ENCODE data around the gene PGBD1. TPM values are rescaled to one million over a fixed set of nuclear protein-coding genes. Genes with fewer than 3 reads are reported as not detected.

PGBD1 gene
- total and polyA plus RNA-seq, 2 experiments from 2014 or later: 3.1 to 6.2 TPM

- peak overlapping the region; percentile 14 for H2AFZ ChIP-seq
- H3K27ac ChIP-seq: peak overlapping the region; percentile 94
- H3K9me3 ChIP-seq (ENCODE audit: low read depth): no peaks in the 10 kb centered on the region
- no peaks in the 10 kb centered on the region for H3K36me3 ChIP-seq (replicated peaks; ENCODE audit: insufficient read depth, low read depth)
- H3K9me2 ChIP-seq (replicated peaks; ENCODE audit: insufficient read depth): no peaks in the 10 kb centered on the region
- H3K4me2 ChIP-seq: peak overlapping the region; percentile 74
- no peaks in the 10 kb centered on the region for H3K27me3 ChIP-seq
- 15% methylated on average over 24 of the region's 24 CpGs for WGBS (ENCODE audit: low lambda C conversion rate, missing lambda C conversion rate)
- TF ChIP-seq EZH2 (IDR thresholded peaks at IDR 0.05; ENCODE audit: borderline replicate concordance): no peak
- no peak for TF ChIP-seq CTCF (IDR thresholded peaks at IDR 0.05; ENCODE audit: poor library complexity)
- no peak for TF ChIP-seq EZH2phosphoT487 (IDR thresholded peaks at IDR 0.05; ENCODE audit: low read depth, severe bottlenecking, unreplicated experiment)
- no peaks in the 10 kb centered on the region for H4K20me1 ChIP-seq (ENCODE audit: insufficient read depth, poor library complexity, severe bottlenecking)
- peaks cover 7% of the 10 kb centered on the region for H3K4me1 ChIP-seq (ENCODE audit: insufficient read depth)
- DNase-seq (ENCODE audit: low spot score): peak; percentile 69
- H3K79me2 ChIP-seq: peaks cover 13% of the 10 kb centered on the region
- peak overlapping the region; percentile 56 for H3K4me3 ChIP-seq
Observed at GRCh38 chr6:28336284-28337120, 55.1 kb downstream of the PGBD1 start.

- peak overlapping the region; percentile 94 for H3K27ac ChIP-seq
- H3K79me2 ChIP-seq: peaks cover 13% of the 10 kb centered on the region
- H3K4me3 ChIP-seq: peak overlapping the region; percentile 56
- no peaks in the 10 kb centered on the region for H3K9me2 ChIP-seq (replicated peaks; ENCODE audit: insufficient read depth)
- no peaks in the 10 kb centered on the region for H4K20me1 ChIP-seq (ENCODE audit: insufficient read depth, poor library complexity, severe bottlenecking)
- H3K4me2 ChIP-seq: peak overlapping the region; percentile 74
- no peaks in the 10 kb centered on the region for H3K27me3 ChIP-seq
- H3K36me3 ChIP-seq (replicated peaks; ENCODE audit: insufficient read depth, low read depth): no peaks in the 10 kb centered on the region
- H3K9me3 ChIP-seq (ENCODE audit: low read depth): no peaks in the 10 kb centered on the region
- peaks cover 7% of the 10 kb centered on the region for H3K4me1 ChIP-seq (ENCODE audit: insufficient read depth)
- DNase-seq (ENCODE audit: low spot score): no peak
- TF ChIP-seq EZH2phosphoT487 (IDR thresholded peaks at IDR 0.05; ENCODE audit: low read depth, severe bottlenecking, unreplicated experiment) (no peak), CTCF (IDR thresholded peaks at IDR 0.05; ENCODE audit: poor library complexity) (no peak), EZH2 (IDR thresholded peaks at IDR 0.05; ENCODE audit: borderline replicate concordance) (no peak)
- peak overlapping the region; percentile 14 for H2AFZ ChIP-seq
Observed at GRCh38 chr6:28337121-28337520, 55.7 kb downstream of the PGBD1 start.

GRCh38 chr6:28340310-28341095, 59.1 kb downstream of the PGBD1 start:
- H2AFZ ChIP-seq: no peak overlapping the region
- 83% methylated on average over 1 of the region's 1 CpG for WGBS (ENCODE audit: low lambda C conversion rate, missing lambda C conversion rate)
- TF ChIP-seq CTCF (IDR thresholded peaks at IDR 0.05; ENCODE audit: poor library complexity) (no peak), EZH2phosphoT487 (IDR thresholded peaks at IDR 0.05; ENCODE audit: low read depth, severe bottlenecking, unreplicated experiment) (no peak), EZH2 (IDR thresholded peaks at IDR 0.05; ENCODE audit: borderline replicate concordance) (no peak)
- no peaks in the 10 kb centered on the region for H4K20me1 ChIP-seq (ENCODE audit: insufficient read depth, poor library complexity, severe bottlenecking)
- no peaks in the 10 kb centered on the region for H3K9me3 ChIP-seq (ENCODE audit: low read depth)
- H3K9me2 ChIP-seq (replicated peaks; ENCODE audit: insufficient read depth): no peaks in the 10 kb centered on the region
- peaks cover 13% of the 10 kb centered on the region for H3K79me2 ChIP-seq
- DNase-seq (ENCODE audit: low spot score): no peak
- no peak overlapping the region for H3K27ac ChIP-seq
- no peak overlapping the region for H3K4me2 ChIP-seq
- no peaks in the 10 kb centered on the region for H3K4me1 ChIP-seq (ENCODE audit: insufficient read depth)
- no peak overlapping the region for H3K4me3 ChIP-seq
- H3K27me3 ChIP-seq: no peaks in the 10 kb centered on the region
- H3K36me3 ChIP-seq (replicated peaks; ENCODE audit: insufficient read depth, low read depth): no peaks in the 10 kb centered on the region

All from hepatocyte (in vitro differentiated cells).